GM13976 (cell line): ENCODE measurements around the gene NFKBIE.

Source experiments
- DNase-seq: peaks from one replicate; pipeline ENCODE4 v3.0.0; 2012; ENCODE audit warnings: low spot score
- in situ Hi-C: fragments of 300-500 bp; cut with MboI; formaldehyde crosslinking; loops from one replicate; pipeline ENCODE4 v1.12.0; 2022; ENCODE audit warnings: low sequenced_read_pairs, mixed read lengths, inconsistent platforms; ENCODE audit not compliant: unreplicated experiment
- TF ChIP-seq, protein P1 (sequence below): IDR thresholded peaks from 2 replicates; pipeline ENCODE4 v1.5.1; 2012; ENCODE audit warnings: borderline replicate concordance, mild to moderate bottlenecking; ENCODE audit not compliant: insufficient read depth; ENCODE audit errors: extremely low read depth, missing control alignments, control extremely low read depth

NFKBIE gene

DNA sequence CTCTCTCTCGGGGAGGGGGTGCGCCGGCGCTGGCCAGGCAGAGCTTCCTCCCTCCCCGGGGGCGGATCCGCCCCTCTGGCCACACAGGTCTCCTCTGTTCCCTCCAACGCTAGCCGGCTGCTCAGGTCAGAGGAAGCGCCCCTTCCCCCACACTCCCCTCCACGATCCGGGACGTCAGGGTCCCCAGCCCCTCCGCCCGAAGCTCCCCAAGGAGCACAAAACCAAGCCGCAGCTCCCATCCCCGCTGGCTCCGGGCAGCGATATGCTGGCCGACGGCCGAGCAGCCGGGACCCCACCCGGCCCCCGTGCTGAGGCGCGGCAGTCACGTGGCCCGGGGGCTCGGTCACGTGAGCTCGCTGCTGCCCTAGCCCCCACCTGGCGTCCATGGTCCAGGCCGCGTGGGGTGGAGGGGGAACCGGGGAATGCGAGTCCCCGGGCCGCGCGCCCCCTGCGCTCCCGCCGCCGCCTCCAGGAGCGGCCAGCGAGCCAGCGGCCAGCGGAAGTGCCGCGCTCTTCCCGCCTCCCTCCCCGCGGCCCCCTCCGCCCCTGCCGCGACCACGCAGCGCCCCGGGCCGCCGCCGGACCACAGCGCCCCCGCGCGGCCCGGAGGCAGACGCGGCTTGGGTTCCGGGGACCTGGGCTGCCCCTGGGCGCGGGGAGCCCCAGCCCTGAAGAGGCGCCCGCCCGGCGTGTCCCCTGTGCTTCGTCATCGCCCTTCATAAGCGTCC is 8.2 kb downstream of the NFKBIE start, which contains the start of gene SLC35B2:
TSS of gene SLC35B2 (minus strand) at position 504 of the 728 bp plus-strand sequence. CDS start at position 386, 118 bp downstream.
- in situ Hi-C loops = no loop called here
- TF ChIP-seq, protein P1, sequence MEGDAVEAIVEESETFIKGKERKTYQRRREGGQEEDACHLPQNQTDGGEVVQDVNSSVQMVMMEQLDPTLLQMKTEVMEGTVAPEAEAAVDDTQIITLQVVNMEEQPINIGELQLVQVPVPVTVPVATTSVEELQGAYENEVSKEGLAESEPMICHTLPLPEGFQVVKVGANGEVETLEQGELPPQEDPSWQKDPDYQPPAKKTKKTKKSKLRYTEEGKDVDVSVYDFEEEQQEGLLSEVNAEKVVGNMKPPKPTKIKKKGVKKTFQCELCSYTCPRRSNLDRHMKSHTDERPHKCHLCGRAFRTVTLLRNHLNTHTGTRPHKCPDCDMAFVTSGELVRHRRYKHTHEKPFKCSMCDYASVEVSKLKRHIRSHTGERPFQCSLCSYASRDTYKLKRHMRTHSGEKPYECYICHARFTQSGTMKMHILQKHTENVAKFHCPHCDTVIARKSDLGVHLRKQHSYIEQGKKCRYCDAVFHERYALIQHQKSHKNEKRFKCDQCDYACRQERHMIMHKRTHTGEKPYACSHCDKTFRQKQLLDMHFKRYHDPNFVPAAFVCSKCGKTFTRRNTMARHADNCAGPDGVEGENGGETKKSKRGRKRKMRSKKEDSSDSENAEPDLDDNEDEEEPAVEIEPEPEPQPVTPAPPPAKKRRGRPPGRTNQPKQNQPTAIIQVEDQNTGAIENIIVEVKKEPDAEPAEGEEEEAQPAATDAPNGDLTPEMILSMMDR = peak; percentile 84
- DNase-seq = peak; percentile 84

DNA sequence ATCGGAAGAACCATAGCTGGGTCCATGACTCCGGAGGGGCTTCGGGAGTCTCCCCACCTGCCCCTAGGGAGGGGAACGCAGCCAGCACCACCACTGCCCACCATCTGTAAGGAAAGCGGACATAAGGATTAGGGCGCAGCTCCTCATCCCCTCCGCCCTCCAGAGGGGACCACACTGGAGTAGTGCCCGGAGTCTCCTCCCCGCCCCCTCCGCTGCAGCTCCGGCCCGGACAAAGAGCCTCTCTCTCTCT is 8.7 kb downstream of the NFKBIE start:
- in situ Hi-C loops = no loop called here
- TF ChIP-seq, protein P1 = no peak
- DNase-seq = no peak

DNA sequence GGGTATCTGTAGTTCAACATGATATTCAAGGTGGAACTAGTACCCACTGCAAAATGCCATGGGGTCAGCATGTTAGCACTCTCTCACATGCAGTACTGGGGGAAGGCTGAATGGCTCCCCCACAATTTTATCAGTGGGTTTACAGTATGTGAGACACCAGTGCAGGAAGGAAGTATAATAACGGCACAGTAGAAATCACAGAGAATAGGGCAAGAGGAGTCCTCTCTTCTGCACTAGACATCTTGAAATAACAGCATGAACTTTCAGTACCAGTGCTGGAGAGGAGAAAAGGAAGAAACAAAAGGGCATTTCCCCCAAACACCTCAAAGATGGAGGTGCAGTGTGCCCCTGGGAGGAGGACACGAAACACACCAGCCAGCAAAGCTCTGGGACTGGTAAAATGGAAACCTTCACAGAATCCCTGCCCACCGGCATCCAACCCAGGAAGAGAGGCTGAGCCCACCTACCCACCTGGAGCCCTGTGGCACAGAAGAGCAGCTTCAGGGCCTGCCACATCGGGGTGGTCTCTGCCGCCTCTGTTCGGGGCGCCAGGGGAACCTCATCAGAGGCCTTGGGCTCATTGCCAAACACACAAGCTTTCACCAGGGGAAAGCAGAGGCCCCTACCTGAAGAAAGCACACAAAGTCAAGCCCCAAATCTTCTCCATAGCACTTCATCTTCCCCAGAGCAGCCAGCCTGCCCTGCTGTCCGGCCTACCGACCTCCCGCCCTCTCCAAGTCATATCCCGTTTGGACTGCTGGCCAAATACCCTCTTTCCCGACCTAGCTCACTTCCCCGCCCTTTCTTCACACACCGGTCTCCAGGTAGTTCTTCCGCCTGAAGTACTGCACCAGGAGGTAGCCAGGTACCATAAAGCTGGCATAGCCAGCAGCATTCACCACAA is 9.2 kb downstream of the NFKBIE start:
- no peak for DNase-seq
- TF ChIP-seq, protein P1 = no peak
- in situ Hi-C loops = no loop called here

DNA sequence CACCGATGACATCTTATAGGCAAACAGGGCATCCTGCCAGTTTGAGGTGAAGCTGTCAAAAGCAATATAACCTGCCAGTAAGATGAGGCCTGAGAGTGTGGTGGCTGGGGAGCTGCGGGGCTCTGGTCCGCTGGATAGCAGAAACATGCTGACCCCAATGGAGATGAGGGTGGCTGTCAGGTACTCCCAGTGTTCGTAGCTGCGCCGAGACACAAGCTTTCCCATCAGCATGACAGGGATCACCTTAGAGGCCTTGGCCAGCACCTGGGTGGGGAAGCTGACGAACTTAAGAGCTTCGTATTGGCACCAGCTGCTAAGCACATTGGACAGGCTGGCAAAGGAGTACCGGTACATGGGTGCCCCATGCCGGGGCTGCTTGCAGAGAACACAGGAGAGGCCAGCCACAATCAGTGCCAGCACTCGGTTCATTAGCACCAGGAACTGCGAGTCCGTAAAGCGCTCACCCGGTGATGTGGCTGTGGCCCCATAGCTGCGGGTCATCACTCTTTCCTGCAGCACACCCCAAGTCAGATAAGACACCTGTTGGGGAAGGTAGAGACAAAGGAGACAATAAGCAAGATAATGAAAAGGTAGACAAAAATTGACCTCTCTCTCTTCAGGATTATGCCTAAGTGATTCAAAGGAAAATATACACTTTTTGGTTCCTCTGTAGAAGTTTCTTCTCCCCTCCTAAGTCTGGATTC is 10.1 kb downstream of the NFKBIE start:
- DNase-seq = no peak
- in situ Hi-C loops = no loop called here
- TF ChIP-seq, protein P1 = no peak

DNA sequence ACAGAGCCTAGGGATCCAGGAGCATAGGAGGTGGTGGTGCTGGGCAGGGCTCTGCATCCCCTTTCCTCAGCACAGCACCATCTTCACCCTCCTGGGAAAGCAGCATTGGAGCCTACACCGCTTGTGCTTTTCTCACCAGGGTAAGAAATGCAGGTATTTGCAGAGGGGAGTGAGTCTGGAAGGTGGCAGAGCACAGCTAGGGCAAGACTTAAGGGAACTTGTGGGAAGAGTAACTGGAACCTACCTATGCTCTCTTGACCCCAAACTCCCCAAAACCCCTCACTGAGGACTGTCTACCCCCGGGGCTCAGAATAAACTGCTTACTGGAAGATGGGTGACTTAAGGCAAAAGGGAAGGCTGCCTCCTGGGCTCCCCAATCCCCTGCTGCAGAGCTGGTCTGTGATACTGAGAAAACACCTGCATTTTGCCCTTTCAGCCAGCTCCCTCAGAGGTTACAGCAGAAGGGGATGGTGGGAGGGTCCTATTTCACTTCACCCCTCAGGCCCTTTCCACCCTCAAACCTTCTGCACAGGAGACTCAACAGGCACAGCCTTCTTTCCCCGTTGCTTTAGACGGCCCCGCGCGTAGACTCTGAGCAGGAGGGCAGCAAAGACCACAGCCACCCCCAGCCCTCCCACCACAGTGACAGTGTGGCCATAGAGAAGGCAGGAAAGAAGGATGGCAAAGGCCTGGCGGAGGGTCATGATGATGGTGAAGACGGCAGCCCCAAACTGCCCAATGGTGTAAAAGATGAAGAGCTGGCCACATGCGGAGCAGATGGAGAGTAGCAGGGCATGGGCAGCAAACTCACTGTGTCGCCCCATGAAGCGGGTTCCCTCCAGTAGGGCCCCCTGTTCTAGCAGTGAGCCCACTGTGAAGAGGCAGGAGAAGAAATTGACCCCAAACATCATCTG is 10.9 kb downstream of the NFKBIE start:
- TF ChIP-seq, protein P1 = no peak
- in situ Hi-C loops = no loop called here
- no peak for DNase-seq
